Measurements from ENCODE around the gene C1QB. TPM values are rescaled to one million over a fixed set of nuclear protein-coding genes. Genes with fewer than 3 reads are reported as not detected.

C1QB gene
- total RNA-seq, 1 donor from 2014 or later, result not detected

DNA sequence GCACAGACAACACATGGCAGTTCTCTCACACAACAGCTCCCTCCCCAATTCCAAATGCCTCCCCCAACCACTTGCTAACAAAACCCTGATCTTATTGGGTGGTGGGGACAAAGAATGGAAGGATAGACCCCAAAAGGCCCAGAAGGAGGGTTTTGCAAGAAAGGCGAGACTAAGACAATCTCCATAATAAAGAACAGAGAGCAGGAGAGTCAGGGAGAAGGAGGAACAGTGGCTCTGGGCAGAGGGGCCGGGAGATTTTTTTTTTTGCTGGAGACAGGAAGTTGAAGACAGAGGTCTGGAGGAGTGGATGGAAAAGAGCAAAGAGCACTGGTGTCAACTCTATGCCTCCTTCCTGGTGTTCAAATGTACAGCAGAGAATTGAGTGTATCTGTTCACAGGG, 23.1 kb upstream of the C1QB start:
- TF ChIP-seq, protein P1, sequence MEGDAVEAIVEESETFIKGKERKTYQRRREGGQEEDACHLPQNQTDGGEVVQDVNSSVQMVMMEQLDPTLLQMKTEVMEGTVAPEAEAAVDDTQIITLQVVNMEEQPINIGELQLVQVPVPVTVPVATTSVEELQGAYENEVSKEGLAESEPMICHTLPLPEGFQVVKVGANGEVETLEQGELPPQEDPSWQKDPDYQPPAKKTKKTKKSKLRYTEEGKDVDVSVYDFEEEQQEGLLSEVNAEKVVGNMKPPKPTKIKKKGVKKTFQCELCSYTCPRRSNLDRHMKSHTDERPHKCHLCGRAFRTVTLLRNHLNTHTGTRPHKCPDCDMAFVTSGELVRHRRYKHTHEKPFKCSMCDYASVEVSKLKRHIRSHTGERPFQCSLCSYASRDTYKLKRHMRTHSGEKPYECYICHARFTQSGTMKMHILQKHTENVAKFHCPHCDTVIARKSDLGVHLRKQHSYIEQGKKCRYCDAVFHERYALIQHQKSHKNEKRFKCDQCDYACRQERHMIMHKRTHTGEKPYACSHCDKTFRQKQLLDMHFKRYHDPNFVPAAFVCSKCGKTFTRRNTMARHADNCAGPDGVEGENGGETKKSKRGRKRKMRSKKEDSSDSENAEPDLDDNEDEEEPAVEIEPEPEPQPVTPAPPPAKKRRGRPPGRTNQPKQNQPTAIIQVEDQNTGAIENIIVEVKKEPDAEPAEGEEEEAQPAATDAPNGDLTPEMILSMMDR (conservative IDR thresholded peaks at IDR 0.05; ENCODE audit: low read depth, low read length), result no peak
- no peak for DNase-seq (ENCODE audit: low read depth)
- H3K4me3 ChIP-seq (ENCODE audit: low read depth, low read length), result no peak overlapping the region

DNA sequence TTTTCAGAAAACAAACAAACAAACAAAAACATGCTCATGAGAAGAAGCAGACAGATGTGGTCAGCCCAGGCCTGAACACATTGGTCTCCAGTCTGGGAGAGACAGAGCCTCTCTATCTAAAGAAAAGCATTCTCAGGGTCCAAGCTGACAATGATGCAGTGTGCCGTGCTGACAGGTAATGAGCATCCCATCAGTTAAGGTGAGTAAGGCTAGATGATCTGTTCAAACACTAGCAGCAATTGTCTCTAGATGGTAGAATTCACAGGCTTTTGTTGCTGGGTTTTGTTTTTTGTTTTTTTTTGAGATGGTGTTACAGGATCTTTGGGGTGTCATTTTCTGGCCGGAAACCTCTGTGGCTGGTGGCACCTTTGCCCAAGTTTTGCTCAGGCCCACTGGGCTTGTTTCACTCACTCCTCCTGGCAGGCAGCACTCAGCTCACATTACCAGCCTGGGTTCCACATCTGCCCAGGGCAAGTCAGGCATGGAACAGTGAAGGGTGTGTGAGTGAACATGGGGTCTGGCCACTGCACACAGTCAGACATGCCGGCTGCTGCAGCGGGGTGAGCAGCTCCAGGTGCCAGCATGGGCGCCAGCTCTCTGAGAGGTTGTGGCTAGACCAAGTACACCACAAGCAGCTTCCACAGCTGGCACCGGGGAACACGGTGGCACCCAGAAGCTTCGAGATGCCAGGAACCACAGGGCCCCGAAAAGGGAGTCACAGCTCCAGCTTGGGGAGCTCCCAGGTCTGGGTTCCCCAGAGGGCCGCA, 19.2 kb upstream of the C1QB start:
- no peak for DNase-seq (ENCODE audit: low read depth)
- H3K4me3 ChIP-seq (ENCODE audit: low read depth, low read length), result no peak overlapping the region
- TF ChIP-seq, protein P1 (conservative IDR thresholded peaks at IDR 0.05; ENCODE audit: low read depth, low read length), result no peak

DNA sequence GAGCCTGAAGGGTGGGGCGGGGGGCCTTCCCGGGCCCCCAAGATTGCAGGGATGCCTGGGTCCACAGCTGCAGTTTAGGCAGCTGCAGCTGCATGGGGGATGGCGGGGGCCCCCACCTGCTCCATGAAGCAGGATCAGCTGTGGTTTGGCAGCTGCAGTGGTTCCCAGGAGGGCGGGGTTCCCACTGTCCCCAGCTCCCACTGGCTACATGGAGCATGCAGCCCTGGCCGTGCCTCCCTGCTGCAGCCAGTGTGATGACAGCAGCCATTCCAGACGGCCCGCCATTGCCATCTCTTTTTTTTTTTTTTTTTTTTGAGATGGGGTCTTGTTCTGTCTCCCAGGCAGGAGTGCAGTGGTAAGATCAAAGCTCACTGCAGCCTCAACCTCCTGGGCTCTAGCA, 17.6 kb upstream of the C1QB start:
- TF ChIP-seq, protein P1 (conservative IDR thresholded peaks at IDR 0.05; ENCODE audit: low read depth, low read length), result no peak
- H3K4me3 ChIP-seq (ENCODE audit: low read depth, low read length), result no peak overlapping the region
- no peak for DNase-seq (ENCODE audit: low read depth)

DNA sequence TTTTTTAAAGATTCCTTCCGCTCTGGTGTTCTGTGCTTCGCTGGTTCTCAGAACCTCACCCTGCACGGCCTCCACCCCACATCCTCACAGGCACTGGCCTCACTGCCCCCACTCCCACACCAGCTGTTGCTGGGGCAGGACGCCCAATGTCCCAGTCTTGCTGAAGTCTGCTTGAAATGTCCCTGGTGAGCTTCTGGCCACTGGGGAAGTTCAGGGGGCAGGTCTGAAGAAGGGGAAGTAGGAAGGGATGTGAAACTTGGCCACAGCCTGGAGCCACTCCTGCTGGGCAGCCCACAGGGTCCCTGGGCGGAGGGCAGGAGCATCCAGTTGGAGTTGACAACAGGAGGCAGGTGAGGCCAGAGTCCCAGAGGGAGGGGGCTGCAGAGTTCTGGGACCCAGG, 16.7 kb upstream of the C1QB start, which contains the start of gene C1QA:
TSS of gene C1QA (plus strand) at position 276 of the 400 bp plus-strand sequence. CDS start 989 bp downstream, outside the sequence.
- no peak for DNase-seq (ENCODE audit: low read depth)
- H3K4me3 ChIP-seq (ENCODE audit: low read depth, low read length), result no peak within 1 kb of the TSS
- TF ChIP-seq, protein P1 (conservative IDR thresholded peaks at IDR 0.05; ENCODE audit: low read depth, low read length), result no peak

DNA sequence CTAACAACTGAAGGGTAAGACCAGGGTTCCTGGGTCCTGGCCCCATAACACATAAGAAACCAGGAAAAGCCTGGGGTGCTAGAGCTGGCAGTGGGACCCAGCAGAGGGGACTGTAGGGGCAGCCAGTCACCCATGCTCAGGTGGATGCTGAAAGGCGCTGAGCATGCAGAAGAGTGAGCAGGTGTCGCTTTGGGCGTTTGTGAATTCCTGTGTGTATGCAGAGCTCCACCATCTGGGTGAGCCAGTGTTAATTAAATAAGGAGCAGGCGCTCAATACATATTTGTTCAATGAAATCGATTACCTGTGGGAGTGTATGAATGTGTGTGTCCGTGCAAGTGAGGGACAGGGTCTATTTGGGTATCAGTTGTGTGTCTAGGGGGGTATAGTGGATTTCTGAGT, 16.1 kb upstream of the C1QB start:
- TF ChIP-seq, protein P1 (conservative IDR thresholded peaks at IDR 0.05; ENCODE audit: low read depth, low read length), result no peak
- no peak overlapping the region for H3K4me3 ChIP-seq (ENCODE audit: low read depth, low read length)
- no peak for DNase-seq (ENCODE audit: low read depth)

DNA sequence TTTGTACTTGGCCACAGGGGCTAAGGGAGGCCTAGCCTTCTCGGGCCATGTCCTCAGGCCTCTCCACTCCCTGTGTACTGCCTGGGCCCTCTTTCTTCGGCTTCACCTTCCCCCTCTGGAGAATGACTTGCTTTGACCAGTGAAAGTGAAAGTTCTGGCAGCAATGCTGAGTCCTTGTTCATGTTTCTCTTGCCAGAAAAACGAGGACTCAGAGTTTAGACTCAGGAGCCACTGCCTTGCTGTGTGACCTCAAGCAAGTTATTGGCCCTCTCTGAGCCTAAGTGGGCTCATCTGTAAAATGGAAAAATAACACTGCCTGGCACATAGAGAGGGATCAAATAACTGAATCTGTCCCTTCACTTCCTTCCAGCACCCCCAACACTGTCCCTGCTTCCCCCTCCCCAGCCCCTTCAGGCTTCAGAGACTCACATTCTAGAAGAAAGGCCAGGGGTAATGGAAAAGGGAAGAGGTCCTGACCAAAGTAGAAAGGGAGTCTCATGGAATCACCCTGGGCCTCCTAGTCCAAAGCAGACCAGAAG, 15.1 kb upstream of the C1QB start:
- no peak for DNase-seq (ENCODE audit: low read depth)
- TF ChIP-seq, protein P1 (conservative IDR thresholded peaks at IDR 0.05; ENCODE audit: low read depth, low read length), result no peak
- H3K4me3 ChIP-seq (ENCODE audit: low read depth, low read length), result no peak overlapping the region
